ENCODE measurements around the gene CCNJL.

DNA sequence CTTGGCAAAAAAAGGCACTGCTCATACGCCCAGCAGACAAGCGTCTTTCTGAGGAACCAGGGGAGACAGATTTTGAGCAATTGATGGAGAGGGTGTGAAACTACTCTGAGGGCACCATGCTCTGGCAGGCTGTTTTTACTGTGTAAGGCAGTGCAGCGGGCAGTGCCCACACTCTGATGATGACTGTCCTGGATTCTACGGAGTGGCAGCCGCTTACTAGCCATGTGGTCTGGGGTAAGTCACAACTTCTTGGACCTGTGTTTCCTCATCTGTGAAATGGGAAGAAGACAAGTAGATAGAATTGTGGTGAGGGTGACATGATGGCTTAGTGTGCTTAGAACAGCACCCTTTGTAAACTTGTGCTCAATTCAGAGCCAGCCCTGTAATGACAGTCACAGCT is 44.2 kb downstream of the CCNJL start:
- no peak for TF ChIP-seq SUZ12 (IDR thresholded peaks at IDR 0.05)
- TF ChIP-seq BHLHE40 (IDR thresholded peaks at IDR 0.05; ENCODE audit: borderline replicate concordance) = no peak
- no peak for TF ChIP-seq FOXA1 (IDR thresholded peaks at IDR 0.05)
- TF ChIP-seq SP1 (IDR thresholded peaks at IDR 0.05) = no peak
- no peak for TF ChIP-seq LEF1 (IDR thresholded peaks at IDR 0.05; ENCODE audit: borderline replicate concordance)
- no peak for TF ChIP-seq FOXK2 (IDR thresholded peaks at IDR 0.05)
- no peak for TF ChIP-seq L3MBTL2 (conservative IDR thresholded peaks at IDR 0.05)
- TF ChIP-seq FOXM1 (IDR thresholded peaks at IDR 0.05; ENCODE audit: borderline replicate concordance) = no peak

Measured in HEK293T (cell line).